Parathyroid adenoma (tissue), 2 donors: Measurements from ENCODE around the gene NBEA.

Source experiments
- H2AFZ ChIP-seq: fragments of 300-600 bp; sonication (generic); one replicate; pipeline ENCODE4 v1.7.0; 2017; ENCODE audit warnings: antibody characterized with exemption, mild to moderate bottlenecking
- H3K27ac ChIP-seq: fragments of 300-600 bp; sonication (generic); one replicate; pipeline ENCODE4 v1.7.0; 2017
- H3K27me3 ChIP-seq: fragments of 300-600 bp; sonication (generic); one replicate; pipeline ENCODE4 v1.7.0; 2017; ENCODE audit warnings: low read length; ENCODE audit not compliant: control insufficient read depth, insufficient read depth
- H3K36me3 ChIP-seq: fragments of 300-600 bp; sonication (generic); one replicate; pipeline ENCODE4 v1.7.0; 2017; ENCODE audit warnings: low read length; ENCODE audit not compliant: control insufficient read depth, insufficient read depth
- H3K4me1 ChIP-seq: fragments of 300-600 bp; sonication (generic); one replicate; pipeline ENCODE4 v1.7.0; 2017; ENCODE audit warnings: control low read depth
- H3K4me2 ChIP-seq: fragments of 300-600 bp; sonication (generic); one replicate; pipeline ENCODE4 v1.7.0; 2017; ENCODE audit warnings: low read length
- H3K4me3 ChIP-seq: fragments of 300-600 bp; sonication (generic); one replicate; pipeline ENCODE4 v1.7.0; 2017; ENCODE audit warnings: low read depth, low read length
- H3K79me2 ChIP-seq: fragments of 300-600 bp; sonication (generic); one replicate; pipeline ENCODE4 v1.7.0; 2017; ENCODE audit warnings: control low read depth
- H3K9ac ChIP-seq: fragments of 300-600 bp; sonication (generic); one replicate; pipeline ENCODE4 v1.7.0; 2017; ENCODE audit warnings: mild to moderate bottlenecking
- H3K9me3 ChIP-seq: fragments of 300-600 bp; sonication (generic); one replicate; pipeline ENCODE4 v1.7.0; 2017; ENCODE audit warnings: low read length; ENCODE audit not compliant: control insufficient read depth
- CTCF ChIP-seq: fragments of 300-600 bp; sonication (generic); IDR thresholded peaks from one replicate; pipeline ENCODE4 v1.7.0; 2017; ENCODE audit warnings: antibody characterized with exemption, mild to moderate bottlenecking
- donor health status: primary hyperparathyroidism.

NBEA gene

DNA sequence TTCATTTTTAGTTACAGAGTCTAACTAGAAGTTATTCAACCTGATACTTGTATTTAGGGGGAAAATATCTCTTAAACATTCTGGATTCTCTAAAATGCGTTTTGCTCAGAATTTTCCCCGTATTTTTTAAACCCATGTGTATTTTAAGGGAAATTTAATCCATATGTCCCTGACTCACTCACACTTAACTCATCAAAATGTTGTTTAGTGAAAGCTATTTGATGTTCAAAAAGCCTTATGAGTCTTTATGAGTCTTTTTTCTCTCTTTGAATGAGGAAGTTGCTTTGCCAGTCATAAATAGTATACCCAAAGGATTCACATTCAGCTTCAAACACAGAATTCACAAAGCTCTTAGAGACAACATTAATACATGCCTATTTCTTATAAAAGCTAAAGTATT is 518.0 kb downstream of the NBEA start:
- Histone ChIP-seq H3K4me3 (no peak overlapping the region), H3K9ac (no peak overlapping the region), H3K79me2 (no peaks in the 10 kb centered on the region), H3K27me3 (no peaks in the 10 kb centered on the region), H3K27ac (no peak overlapping the region), H2AFZ (no peak overlapping the region), H3K9me3 (no peaks in the 10 kb centered on the region), H3K4me1 (no peaks in the 10 kb centered on the region), H3K36me3 (no peaks in the 10 kb centered on the region), H3K4me2 (no peak overlapping the region)
- TF ChIP-seq CTCF: no peak

DNA sequence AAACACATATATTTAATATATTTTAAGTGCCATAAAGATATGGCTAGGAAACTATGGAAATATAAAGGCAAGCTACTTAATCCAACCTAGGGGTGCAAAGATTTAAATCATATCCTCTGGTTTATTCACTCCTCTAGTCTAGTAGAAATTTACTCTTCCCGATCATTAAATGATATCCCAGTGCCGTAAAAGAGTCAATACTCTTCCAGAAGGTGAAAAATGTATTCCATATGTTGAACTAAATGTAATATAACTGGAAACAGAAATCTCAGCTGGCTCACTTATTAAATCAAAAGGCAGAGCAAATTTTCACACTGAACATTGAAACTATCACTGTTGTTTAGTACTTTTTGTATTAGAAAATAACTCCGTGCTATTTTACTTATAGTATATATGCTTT is 523.3 kb downstream of the NBEA start:
- Histone ChIP-seq H3K4me1 (no peaks in the 10 kb centered on the region), H3K79me2 (no peaks in the 10 kb centered on the region), H3K4me2 (no peak overlapping the region), H2AFZ (no peak overlapping the region), H3K9me3 (no peaks in the 10 kb centered on the region), H3K27ac (no peak overlapping the region), H3K4me3 (no peak overlapping the region), H3K36me3 (no peaks in the 10 kb centered on the region), H3K27me3 (no peaks in the 10 kb centered on the region), H3K9ac (no peak overlapping the region)
- TF ChIP-seq CTCF: no peak

GRCh38 chr13:35468195-35468594 is 526.1 kb downstream of the NBEA start:
- H3K9ac ChIP-seq: no peak overlapping the region
- no peak overlapping the region for H3K27ac ChIP-seq
- no peaks in the 10 kb centered on the region for H3K36me3 ChIP-seq
- H3K27me3 ChIP-seq: no peaks in the 10 kb centered on the region
- H3K79me2 ChIP-seq: no peaks in the 10 kb centered on the region
- H3K9me3 ChIP-seq: no peaks in the 10 kb centered on the region
- no peaks in the 10 kb centered on the region for H3K4me1 ChIP-seq
- H2AFZ ChIP-seq: no peak overlapping the region
- H3K4me2 ChIP-seq: no peak overlapping the region
- H3K4me3 ChIP-seq: no peak overlapping the region
- no peak for TF ChIP-seq CTCF

DNA sequence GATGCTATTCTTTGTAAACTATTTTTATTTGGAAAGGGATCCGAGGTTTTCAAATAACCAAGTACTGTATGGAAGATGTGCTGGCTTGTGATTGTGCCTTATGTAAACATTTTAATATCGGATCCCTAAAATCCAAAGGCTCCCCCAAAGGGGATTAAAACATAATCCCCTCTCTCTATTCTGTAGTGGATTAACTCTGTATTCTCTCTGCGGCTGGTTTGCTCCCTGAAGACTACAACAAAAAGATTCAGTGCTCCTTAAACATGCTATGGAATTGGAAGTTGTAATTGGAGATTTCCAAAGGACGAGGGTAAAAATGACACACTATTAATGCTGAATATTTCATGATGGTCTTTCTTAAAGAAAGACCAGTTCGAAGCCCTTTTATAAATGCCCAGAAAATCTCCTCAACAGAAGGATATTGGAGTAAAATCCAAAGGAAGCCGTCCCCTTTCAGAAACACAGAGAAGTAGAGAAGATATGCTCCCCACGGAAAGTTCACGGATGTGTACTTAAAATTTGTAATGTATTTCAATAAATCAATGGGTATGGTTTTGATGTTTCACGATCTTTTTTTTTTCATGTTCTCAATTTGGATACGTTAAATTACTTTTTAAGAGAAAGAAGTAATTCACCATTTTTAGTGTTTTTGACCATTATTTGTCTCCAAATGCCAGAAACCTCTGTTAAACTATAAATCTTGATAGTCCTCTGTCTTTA is 527.9 kb downstream of the NBEA start:
- no peaks in the 10 kb centered on the region for H3K27me3 ChIP-seq
- no peak for TF ChIP-seq CTCF
- no peaks in the 10 kb centered on the region for H3K4me1 ChIP-seq
- H3K4me3 ChIP-seq: no peak overlapping the region
- H3K79me2 ChIP-seq: no peaks in the 10 kb centered on the region
- no peaks in the 10 kb centered on the region for H3K9me3 ChIP-seq
- no peak overlapping the region for H2AFZ ChIP-seq
- H3K9ac ChIP-seq: no peak overlapping the region
- H3K27ac ChIP-seq: no peak overlapping the region
- H3K4me2 ChIP-seq: no peak overlapping the region
- H3K36me3 ChIP-seq: no peaks in the 10 kb centered on the region
